ENCODE measurements around the gene SRGAP2B.
"Not testable (repeated sequence)": the region's sequence is repeated elsewhere in the genome, so short reads cannot be mapped to it uniquely, and the experiment has no call there.

SRGAP2B gene

GRCh38 chr1:144992915-144993314, 102.2 kb downstream of the SRGAP2B start:
- not testable (repeated sequence) for DNase-seq

- not testable (repeated sequence) for DNase-seq
Observed at GRCh38 chr1:144990611-144991010, 104.5 kb downstream of the SRGAP2B start.

GRCh38 chr1:144987131-144987530, 108.0 kb downstream of the SRGAP2B start:
- DNase-seq: not testable (repeated sequence)

- not testable (repeated sequence) for DNase-seq
Observed at GRCh38 chr1:144986171-144986860, 108.8 kb downstream of the SRGAP2B start.

GRCh38 chr1:144985550-144986170, 109.5 kb downstream of the SRGAP2B start:
- not testable (repeated sequence) for DNase-seq

GRCh38 chr1:144982802-144983525, 112.2 kb downstream of the SRGAP2B start:
- not testable (repeated sequence) for DNase-seq

- DNase-seq: not testable (repeated sequence)
Observed at GRCh38 chr1:144981157-144981556, 114.0 kb downstream of the SRGAP2B start.

- DNase-seq: not testable (repeated sequence)
Observed at GRCh38 chr1:144979960-144980595, 115.0 kb downstream of the SRGAP2B start.

GRCh38 chr1:144977856-144978255, 117.3 kb downstream of the SRGAP2B start:
- not testable (repeated sequence) for DNase-seq

GRCh38 chr1:144971936-144972335, 123.2 kb downstream of the SRGAP2B start:
- DNase-seq: not testable (repeated sequence)

- not testable (repeated sequence) for DNase-seq
Observed at GRCh38 chr1:144966488-144966887, 128.6 kb downstream of the SRGAP2B start.

GRCh38 chr1:144964765-144965164, 130.4 kb downstream of the SRGAP2B start:
- not testable (repeated sequence) for DNase-seq

GRCh38 chr1:144964186-144964585, 130.9 kb downstream of the SRGAP2B start:
- DNase-seq: not testable (repeated sequence)

GRCh38 chr1:144963571-144963970, 131.6 kb downstream of the SRGAP2B start:
- DNase-seq: not testable (repeated sequence)

- DNase-seq: not testable (repeated sequence)
Observed at GRCh38 chr1:144961604-144962583, 133.2 kb downstream of the SRGAP2B start.

- DNase-seq: not testable (repeated sequence)
Observed at GRCh38 chr1:144960929-144961488, 134.1 kb downstream of the SRGAP2B start.

GRCh38 chr1:144948390-144948789, 146.7 kb downstream of the SRGAP2B start:
- not testable (repeated sequence) for DNase-seq

- DNase-seq: not testable (repeated sequence)
Observed at GRCh38 chr1:144947495-144947894, 147.6 kb downstream of the SRGAP2B start.

- DNase-seq: not testable (repeated sequence)
Observed at GRCh38 chr1:144946525-144947480, 148.3 kb downstream of the SRGAP2B start.

- not testable (repeated sequence) for DNase-seq
Observed at GRCh38 chr1:144941710-144942109, 153.4 kb downstream of the SRGAP2B start.

Measured in NCI-H526 treated with DMSO at 0.1 percent for 48 hours (cell line).